GM19452 (cell line): ENCODE measurements around the gene PLCB3.

Experiments
- ATAC-seq: cut with Tn5 transposase; IDR thresholded peaks from one replicate; pipeline ENCODE4 v1.9.1; 2021; ENCODE audit not compliant: unreplicated experiment

Gene PLCB3

DNA sequence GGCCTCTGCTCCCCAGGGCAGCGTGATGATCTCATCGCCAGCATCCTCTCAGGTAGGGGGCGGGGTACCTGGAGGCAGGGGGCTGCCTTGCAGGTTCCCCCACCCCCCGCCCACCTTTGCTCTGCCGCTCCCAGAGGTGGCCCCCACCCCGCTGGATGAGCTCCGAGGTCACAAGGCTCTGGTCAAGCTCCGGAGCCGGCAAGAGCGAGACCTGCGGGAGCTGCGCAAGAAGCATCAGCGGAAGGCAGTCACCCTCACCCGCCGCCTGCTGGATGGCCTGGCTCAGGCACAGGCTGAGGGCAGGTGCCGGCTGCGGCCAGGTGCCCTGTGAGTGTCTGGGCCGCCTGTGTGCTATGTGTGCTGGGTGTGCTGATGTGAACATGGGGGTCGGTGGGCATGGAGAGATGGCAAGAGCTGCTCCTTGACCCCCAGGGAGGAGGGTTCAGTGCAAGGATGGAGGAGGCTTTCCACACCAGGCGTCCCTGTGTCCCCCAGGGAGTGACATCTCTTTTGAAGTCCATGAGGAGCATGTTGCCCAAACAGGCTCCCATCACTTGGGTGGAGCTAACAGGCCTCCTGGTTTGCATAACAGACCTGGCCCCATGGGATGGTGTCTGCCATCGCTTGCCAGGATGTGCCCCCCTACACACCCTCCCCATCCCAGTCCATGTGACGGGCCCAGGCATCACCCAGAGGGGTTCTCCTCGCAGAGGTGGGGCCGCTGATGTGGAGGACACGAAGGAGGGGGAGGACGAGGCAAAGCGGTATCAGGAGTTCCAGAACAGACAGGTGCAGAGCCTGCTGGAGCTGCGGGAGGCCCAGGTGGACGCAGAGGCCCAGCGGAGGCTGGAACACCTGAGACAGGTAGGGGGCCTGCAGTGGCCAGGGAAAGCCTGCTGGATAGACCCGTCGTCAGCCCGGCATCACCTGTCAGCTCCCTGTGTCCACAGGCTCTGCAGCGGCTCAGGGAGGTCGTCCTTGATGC is 14.1 kb downstream of the PLCB3 start:
- ATAC-seq = no peak

- no peak for ATAC-seq
Observed at GRCh38 chr11:64266339-64266738, 15.0 kb downstream of the PLCB3 start.

DNA sequence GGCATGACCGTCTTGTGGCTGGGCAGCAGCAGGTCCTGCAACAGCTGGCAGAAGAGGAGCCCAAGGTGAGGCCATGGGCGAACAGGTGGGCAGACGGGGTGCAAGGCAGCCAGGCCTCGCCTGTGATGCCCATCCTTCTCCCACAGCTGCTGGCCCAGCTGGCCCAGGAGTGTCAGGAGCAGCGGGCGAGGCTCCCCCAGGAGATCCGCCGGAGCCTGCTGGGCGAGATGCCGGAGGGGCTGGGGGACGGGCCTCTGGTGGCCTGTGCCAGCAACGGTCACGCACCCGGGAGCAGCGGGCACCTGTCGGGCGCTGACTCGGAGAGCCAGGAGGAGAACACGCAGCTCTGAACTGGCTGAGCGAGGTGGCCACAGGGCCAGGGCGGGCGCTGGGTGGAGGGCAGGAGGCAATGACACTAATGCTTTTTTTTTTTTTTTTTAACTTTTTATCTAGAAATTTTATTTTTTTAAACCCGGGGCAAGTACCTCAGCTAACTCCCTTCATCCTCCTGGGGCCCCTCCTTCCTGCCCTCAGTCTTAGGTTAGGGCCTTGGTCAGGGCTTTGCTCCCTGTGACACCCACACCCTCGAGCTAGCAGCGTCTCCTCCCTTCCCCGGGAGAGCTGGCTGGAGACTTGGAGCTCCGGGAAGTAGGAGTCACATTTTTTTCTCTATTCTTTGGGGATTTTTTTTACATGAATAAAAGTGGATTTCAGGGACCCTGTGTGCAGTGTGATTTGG is 16.0 kb downstream of the PLCB3 start:
- ATAC-seq = no peak

GRCh38 chr11:64268025-64268892 is 16.9 kb downstream of the PLCB3 start:
- ATAC-seq = no peak

DNA sequence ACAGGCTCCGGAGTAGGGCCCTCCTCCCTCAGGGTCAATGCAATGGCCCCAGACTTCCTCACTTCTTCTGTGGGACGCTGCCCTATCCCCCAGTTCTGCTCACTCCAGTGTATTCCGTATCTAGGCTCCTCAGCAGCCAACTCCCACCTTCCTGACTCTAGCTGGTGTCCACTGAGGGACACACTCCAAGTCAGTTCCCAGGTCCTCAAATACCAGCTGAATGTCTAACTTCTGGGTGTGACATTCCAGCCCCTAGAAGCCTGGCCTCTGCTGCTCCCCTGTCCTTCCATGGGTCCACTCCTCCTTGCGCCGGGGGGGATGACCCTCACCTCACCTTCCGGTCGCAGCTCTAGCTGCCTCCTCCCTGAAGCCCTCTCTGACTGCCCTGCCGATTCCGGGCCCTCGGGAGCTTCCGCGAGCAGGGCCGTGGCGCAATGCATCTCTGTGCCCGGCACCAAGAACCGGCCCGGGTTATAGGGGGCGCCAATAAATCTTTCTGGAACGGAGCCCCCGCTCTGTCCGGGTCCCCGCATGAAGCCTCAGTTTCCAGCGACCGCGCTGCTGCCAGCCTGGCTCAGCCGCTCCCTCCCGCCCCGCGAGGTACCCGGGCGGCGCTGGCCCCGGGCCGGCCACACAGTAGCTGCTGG is 17.7 kb downstream of the PLCB3 start:
- ATAC-seq = no peak

DNA sequence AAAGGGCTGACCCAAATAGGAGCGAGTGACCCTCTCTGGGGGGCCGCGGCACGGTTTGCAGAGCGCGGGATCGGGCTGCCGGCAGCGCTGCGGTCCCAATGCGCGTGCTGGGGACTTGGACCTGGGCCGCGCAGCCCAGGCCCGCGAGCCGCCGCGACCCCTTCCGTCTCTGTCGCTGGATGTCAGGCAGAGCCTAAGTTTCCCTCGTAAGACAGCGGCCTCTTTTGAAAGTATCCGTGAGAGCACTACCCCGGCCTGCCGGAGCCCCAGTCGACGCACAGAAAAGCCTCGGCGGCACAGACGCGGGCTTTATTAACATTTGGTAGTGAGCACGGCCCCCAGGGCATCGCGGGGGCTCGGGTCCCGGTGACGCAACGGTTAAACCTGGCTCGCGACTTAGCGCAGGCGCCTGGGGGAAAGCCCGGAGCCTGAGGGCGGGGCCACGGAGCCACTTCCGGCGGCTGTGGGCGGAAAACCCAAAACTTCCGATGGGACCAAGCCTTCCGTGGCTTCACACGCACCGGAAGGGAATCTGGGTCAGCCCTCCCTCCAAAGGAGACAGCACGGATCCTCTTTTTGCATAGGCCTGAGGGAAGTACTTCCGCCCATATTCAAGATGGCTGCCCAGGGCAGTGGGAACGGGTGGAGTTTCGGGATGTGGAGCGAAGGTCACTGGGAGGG is 18.4 kb downstream of the PLCB3 start:
- ATAC-seq = peak; percentile 64

- ATAC-seq = no peak
Observed at GRCh38 chr11:64275031-64275800, 23.9 kb downstream of the PLCB3 start.

GRCh38 chr11:64275841-64276240 is 24.5 kb downstream of the PLCB3 start:
- no peak for ATAC-seq

DNA sequence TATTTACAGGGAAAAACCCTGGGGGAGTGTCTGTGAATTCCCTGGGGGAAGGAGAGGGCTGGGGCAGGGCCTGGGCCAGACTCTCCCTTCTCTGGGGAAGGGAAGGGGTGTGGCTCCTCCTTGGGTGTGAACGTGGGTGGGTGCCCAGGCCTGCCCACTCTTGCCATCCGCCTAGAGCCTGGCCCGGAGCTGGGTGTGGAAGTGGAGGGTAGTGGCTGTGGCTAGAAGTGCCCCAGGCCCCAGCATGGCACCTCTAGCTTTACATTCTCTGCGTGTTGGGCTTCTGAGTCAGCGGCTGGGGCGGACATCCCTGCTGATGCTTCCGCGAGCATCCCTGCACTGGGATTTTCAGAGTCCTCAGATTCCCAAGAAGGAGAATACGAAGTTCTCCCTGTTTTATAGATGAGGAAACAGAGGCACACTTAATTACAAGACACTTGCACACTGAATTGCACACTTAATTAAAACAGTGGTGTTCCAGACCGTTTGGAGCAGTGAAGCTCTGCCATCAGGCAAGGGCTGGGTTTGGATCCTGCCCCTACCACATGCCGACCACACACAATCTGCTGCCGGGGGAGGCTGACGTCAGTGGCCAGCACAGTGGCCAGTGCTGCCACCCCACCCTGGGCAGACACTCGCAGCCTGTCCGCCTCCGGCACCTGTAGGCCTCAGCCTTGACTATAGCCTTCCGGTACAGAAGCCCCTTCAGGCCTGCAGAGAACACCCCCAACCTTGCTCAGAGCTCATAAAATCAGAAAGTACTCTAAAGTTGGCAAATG is 25.5 kb downstream of the PLCB3 start:
- ATAC-seq = no peak

DNA sequence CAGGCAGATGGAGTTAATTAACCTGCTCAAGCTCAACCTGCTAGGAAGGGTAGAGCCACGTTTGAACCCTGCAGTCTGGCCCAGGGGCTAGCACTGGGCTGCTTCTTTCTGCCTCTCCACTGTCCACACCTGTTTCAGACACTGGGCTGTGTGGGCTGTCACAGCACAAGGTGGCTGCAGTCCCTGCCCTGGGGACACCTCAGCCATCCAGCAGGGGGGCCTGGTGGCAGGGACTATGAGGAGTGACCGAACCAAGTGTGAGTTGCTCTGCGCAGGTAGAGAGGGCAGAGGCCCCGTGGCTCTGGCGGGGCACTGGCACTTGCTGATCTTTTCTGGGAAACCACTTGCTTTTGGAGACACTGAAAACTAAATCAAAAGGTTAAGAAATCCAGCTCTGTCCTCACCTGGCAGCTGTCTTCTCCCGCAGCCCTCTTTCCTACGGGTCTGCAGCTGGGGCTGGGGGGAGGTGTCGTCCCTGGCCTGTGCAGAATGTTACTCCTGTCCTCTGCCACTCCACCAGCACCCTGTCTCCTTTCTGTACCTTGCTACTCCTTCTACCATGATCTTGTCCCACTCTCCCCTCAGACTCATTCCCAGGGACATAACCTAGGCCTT is 27.4 kb downstream of the PLCB3 start:
- ATAC-seq = no peak

DNA sequence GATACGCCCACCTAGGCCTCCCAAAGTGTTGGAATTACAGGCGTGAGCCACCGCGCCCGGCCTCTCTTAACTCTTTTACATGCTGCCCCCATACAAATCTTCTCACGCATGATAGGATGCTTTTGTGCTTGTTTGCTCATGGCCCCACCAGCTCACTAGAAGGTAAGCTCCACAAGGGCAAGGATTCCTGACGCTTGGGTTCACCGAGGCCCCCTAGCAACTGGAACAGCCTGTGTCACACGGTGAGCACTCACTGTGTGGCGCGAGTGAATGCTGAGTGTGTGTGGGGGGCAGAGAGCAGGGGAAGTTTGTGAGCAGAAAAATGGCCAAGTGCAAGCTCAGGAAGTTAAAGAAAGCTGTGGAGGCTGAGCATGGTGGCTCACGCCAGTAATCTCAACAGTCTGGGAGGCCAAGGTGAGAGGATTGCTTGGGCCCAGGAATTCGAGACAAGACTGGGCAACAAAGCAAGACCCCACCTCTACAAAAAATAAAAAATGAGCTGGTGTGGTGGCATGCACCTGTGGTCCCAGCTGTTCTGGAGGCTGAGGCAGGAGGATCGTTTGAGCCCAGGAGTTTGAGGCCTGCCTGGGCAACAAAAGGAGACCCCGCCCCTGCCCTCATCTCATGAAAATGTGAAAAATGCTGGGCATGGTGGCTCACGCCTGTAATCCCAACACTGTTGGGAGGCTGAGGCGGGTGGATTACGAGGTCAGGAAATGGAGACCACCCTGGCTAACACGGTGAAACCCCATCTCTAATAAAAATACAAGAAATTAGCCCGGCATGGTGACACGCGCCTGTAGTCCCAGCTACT is 30.8 kb downstream of the PLCB3 start:
- no peak for ATAC-seq

DNA sequence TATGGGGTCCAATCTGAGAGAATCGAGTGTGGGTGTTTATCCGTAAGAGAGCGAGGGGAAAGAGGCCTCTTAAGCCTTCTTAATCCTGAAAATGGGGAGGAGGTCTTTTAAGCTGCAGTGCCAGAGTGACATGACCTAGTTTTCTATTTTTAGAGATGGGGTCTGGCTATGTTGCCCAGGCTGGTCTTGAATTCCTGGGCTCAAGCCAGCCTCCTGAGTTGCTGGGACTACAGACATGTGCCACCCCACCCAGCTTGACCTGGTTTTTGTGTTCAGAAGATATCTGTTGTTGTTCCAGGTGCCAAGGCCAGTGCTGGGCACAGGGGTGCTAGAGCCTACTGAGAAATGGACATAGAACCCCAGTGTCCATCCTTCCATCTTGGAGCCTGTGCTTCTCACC is 31.8 kb downstream of the PLCB3 start:
- ATAC-seq = no peak

DNA sequence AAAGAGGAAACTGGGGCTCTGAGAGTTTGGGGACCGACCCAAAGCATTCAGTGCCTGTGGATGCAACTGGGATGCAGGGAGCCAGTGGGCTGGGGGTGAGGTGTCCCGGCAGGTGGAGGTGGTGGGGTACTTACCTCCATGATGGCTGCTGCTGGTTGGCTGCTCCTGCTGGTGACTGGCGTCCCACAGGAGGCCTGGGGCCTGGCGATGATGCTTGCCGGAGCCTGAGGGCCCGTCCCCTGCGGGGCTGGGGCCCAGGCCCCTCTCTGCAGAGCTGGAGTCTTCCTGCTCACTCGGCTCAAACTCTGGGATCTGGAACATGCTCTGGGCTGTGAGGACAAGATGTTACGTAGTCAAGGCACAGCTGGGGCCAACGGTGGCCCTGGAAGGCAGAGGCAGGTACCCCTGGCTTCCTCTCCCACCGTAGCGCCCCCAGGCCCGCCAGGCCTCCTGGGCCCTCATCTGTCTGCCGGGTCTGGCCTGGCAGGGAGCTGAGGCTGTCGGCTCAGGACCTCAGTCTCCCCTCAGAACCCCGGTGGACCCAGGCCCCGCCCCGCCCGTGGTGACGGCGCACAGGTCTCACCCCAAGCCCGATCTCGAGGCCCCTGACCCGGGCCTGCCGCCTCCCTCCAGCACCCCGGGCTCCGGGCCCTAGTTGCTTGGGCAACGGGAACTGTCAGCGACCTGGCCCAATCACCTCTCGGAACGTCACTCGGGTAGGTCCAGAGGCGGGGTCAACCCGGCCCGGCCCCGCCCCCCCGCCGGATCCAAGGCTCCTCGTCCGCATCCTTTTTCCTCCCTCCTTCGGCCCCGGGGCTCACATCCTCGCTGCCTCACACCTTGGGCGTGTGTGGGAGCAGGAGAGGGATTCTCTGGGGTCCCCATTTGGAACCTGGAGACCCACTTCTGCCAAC is 33.0 kb downstream of the PLCB3 start, which contains the start of gene BAD:
Gene BAD, minus strand, starts transcription at position 618 of the 914 bp plus-strand sequence. Its CDS starts 297 bp downstream, at position 321.
- ATAC-seq = peak; percentile 60

- ATAC-seq = peak; percentile 67
Observed at GRCh38 chr11:64284962-64285884, 33.9 kb downstream of the PLCB3 start, which contains the start of gene GPR137. GPR137 (plus strand) TSS chr11:64285848; CDS start chr11:64286525, 677 bp downstream.
